ENCODE data around the gene ATG16L2.

DNA sequence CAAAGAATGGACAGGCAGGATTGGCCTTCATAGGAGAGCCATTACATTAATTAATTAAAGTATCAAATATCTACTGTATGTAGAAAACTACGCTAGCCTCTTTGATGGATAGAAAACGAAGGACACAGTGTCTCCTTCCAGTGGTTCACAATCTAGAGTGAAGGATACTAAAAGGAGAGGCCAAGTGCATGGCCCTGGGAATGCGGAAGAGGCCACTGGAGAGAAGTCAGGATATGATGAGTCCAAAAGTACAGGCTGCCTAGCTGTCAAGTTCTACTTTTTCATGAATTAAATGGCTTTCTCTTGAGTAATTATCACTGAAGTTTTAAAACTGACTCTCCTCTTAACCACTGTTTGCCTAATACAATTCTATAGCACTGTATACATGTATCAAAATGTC lies 41.9 kb downstream of the ATG16L2 start:
- TF ChIP-seq, protein P1, sequence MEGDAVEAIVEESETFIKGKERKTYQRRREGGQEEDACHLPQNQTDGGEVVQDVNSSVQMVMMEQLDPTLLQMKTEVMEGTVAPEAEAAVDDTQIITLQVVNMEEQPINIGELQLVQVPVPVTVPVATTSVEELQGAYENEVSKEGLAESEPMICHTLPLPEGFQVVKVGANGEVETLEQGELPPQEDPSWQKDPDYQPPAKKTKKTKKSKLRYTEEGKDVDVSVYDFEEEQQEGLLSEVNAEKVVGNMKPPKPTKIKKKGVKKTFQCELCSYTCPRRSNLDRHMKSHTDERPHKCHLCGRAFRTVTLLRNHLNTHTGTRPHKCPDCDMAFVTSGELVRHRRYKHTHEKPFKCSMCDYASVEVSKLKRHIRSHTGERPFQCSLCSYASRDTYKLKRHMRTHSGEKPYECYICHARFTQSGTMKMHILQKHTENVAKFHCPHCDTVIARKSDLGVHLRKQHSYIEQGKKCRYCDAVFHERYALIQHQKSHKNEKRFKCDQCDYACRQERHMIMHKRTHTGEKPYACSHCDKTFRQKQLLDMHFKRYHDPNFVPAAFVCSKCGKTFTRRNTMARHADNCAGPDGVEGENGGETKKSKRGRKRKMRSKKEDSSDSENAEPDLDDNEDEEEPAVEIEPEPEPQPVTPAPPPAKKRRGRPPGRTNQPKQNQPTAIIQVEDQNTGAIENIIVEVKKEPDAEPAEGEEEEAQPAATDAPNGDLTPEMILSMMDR (conservative IDR thresholded peaks at IDR 0.05): no peak
- no peak for TF ChIP-seq EZH2 (IDR thresholded peaks at IDR 0.05; ENCODE audit: low read depth)
